Tibial nerve (tissue), 4 donors: ENCODE results near the gene TBCCD1. TPM values are rescaled to one million over a fixed set of nuclear protein-coding genes. Genes with fewer than 3 reads are reported as not detected.

ENCODE experiments used
- DNase-seq, 2 donors: peaks; one replicate each; pipeline ENCODE4 v3.0.0-alpha.2; 2019; ENCODE audit warnings: low spot score in 2 of 2
- H3K27ac ChIP-seq, 4 donors: fragments of 200-600 bp; sonication (generic) in 3 of 4; one replicate each; pipeline ENCODE4 v1.5.1; 2017 to 2019; ENCODE audit warnings: mild to moderate bottlenecking in 1 of 4
- H3K27me3 ChIP-seq, 2 donors: fragments of 200-600 bp; sonication (generic) in 1 of 2; one replicate each; pipeline versions ENCODE4 v1.5.1 to v1.6.0; 2017 to 2019
- H3K36me3 ChIP-seq, 3 donors: fragments of 200-600 bp; sonication (generic); one replicate each; pipeline ENCODE4 v1.5.1; 2018 to 2019
- H3K4me1 ChIP-seq, 4 donors: fragments of 200-600 bp; sonication (generic) in 3 of 4; one replicate each; pipeline ENCODE4 v1.5.1; 2017 to 2019
- H3K4me3 ChIP-seq, 4 donors: fragments of 200-600 bp; sonication (generic) in 3 of 4; one replicate each; pipeline ENCODE4 v1.5.1; 2017 to 2019; ENCODE audit warnings: mild to moderate bottlenecking in 1 of 4, moderate library complexity in 1 of 4
- H3K9me3 ChIP-seq, 4 donors: fragments of 200-600 bp; sonication (generic) in 3 of 4; one replicate each; pipeline ENCODE4 v1.5.1; 2017 to 2019
- EP300 ChIP-seq, 2 donors: sonication (generic); formaldehyde crosslinking; IDR thresholded peaks; one replicate each; pipeline ENCODE4 v1.6.1; 2017; ENCODE audit warnings: antibody characterized with exemption in 2 of 2, mild to moderate bottlenecking in 1 of 2
- POLR2A ChIP-seq, 2 donors: fragments of 450-650 bp; IDR thresholded peaks; one replicate each; pipeline ENCODE4 v1.6.1; 2017; ENCODE audit warnings: antibody characterized with exemption in 2 of 2, mild to moderate bottlenecking in 2 of 2, moderate library complexity in 2 of 2
- total RNA-seq, 4 donors: library from RNA; depleted of rRNA; stranded (reverse); fragments of >200 nt; gene quantifications; one replicate each; pipeline ENCODE4 v1.1.0, GENCODE V29; 2016
- TF ChIP-seq, protein P1 (sequence below), 5 experiments: fragments of 200-600 bp in 3 of 5; fragments of 450-650 bp in 2 of 5; sonication (generic) in 3 of 5; IDR thresholded peaks; one replicate each; pipeline ENCODE4 v1.5.1; 2016 to 2019; ENCODE audit warnings: antibody characterized with exemption in 5 of 5, mild to moderate bottlenecking in 3 of 5, moderate library complexity in 2 of 5

Gene TBCCD1
- total RNA-seq, 4 donors from 2014 or later, result 10.5 to 17.0 (median 11.4) TPM

DNA sequence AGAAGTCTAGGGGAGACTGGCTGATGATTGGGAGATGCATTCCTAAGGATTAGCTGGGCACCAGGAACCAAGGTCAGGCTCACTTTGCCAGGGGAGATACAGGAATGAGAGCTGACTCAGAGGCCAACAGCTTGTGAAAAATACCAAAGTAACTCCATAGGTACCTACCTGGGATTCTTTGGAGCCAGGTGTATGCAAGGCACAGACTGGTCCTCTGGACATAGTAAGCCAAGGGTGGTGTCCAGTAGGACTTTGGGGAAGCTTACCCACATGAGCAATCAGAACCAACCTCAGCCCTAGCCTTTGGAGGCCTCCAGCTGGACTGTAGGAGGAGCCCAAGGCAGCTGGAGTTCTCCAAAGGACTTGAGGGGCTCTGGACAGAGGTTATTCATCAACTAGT, 70.5 kb downstream of the TBCCD1 start:
- DNase-seq, result no peak
- Histone ChIP-seq H3K9me3 (peaks cover 0 to 6% (median 0%) of the 10 kb centered on the region in 4 donors), H3K4me1 (no peaks in the 10 kb centered on the region), H3K27me3 (no peaks in the 10 kb centered on the region), H3K27ac (no peak overlapping the region), H3K4me3 (no peak overlapping the region), H3K36me3 (no peaks in the 10 kb centered on the region)
- TF ChIP-seq POLR2A (IDR thresholded peaks at IDR 0.05), result no peak
- no peak for TF ChIP-seq EP300 (IDR thresholded peaks at IDR 0.05)
- TF ChIP-seq, protein P1, sequence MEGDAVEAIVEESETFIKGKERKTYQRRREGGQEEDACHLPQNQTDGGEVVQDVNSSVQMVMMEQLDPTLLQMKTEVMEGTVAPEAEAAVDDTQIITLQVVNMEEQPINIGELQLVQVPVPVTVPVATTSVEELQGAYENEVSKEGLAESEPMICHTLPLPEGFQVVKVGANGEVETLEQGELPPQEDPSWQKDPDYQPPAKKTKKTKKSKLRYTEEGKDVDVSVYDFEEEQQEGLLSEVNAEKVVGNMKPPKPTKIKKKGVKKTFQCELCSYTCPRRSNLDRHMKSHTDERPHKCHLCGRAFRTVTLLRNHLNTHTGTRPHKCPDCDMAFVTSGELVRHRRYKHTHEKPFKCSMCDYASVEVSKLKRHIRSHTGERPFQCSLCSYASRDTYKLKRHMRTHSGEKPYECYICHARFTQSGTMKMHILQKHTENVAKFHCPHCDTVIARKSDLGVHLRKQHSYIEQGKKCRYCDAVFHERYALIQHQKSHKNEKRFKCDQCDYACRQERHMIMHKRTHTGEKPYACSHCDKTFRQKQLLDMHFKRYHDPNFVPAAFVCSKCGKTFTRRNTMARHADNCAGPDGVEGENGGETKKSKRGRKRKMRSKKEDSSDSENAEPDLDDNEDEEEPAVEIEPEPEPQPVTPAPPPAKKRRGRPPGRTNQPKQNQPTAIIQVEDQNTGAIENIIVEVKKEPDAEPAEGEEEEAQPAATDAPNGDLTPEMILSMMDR (IDR thresholded peaks at IDR 0.05), result no peak

Other genes with a start within 250 kb of the TBCCD1 start
- 1 to 10 TPM; 1.3 to 5.7 (median 2.3) TPM for gene DGKG, start 205.1 kb downstream of the TBCCD1 start, total RNA-seq
- gene CRYGS, start 23.0 kb downstream of the TBCCD1 start, total RNA-seq, result 10 to 100 TPM in 1 of 4 donors, 1 to 10 TPM in 3; 3.0 to 12.2 (median 3.2) TPM
- 10 to 100 TPM; 24.3 to 47.5 (median 44.7) TPM for gene DNAJB11, start 3.4 kb upstream of the TBCCD1 start, total RNA-seq
- not detected for gene AHSG, start 45.7 kb upstream of the TBCCD1 start, total RNA-seq
- gene FETUB, start 73.1 kb upstream of the TBCCD1 start, total RNA-seq, result not detected
- not detected for gene HRG, start 98.7 kb upstream of the TBCCD1 start, total RNA-seq
- gene KNG1, start 150.0 kb upstream of the TBCCD1 start, total RNA-seq, result not detected
- gene EIF4A2, start 216.2 kb upstream of the TBCCD1 start, total RNA-seq, result 100 to 1,000 TPM; 285 to 465 (median 364) TPM
- 10 to 100 TPM in 3 of 4 donors, 1 to 10 TPM in 1; 5.4 to 14.2 (median 11.8) TPM for gene RFC4, start 239.1 kb upstream of the TBCCD1 start, total RNA-seq